AG10803 (cell line): ENCODE results near the gene CTNND2.
A peak's percentile ranks its signal among the peaks of the same experiment; 100 is the strongest.

Experiments used
- DNase-seq: peaks from one replicate; pipeline ENCODE4 v3.0.0; 2010; ENCODE audit warnings: low read depth
- H3K4me3 ChIP-seq: 2 replicates; pipeline ENCODE4 v1.5.1; 2011; ENCODE audit warnings: mild to moderate bottlenecking, low read length, control low read depth
- CTCF ChIP-seq: conservative IDR thresholded peaks from 2 replicates; pipeline ENCODE4 v1.5.1; 2011; ENCODE audit warnings: mild to moderate bottlenecking, low read length, control low read depth, inconsistent platforms

CTNND2 gene

GRCh38 chr5:11214864-11215644, 689.2 kb downstream of the CTNND2 start:
- TF ChIP-seq CTCF, result no peak
- H3K4me3 ChIP-seq, result no peak overlapping the region
- DNase-seq, result no peak

GRCh38 chr5:11212706-11213105, 691.5 kb downstream of the CTNND2 start:
- H3K4me3 ChIP-seq, result no peak overlapping the region
- no peak for DNase-seq
- no peak for TF ChIP-seq CTCF

GRCh38 chr5:11197726-11198125, 706.5 kb downstream of the CTNND2 start:
- TF ChIP-seq CTCF, result no peak
- H3K4me3 ChIP-seq, result no peak overlapping the region
- DNase-seq, result no peak

- no peak for TF ChIP-seq CTCF
- DNase-seq, result no peak
- H3K4me3 ChIP-seq, result no peak overlapping the region
These were observed 712.6 kb downstream of the CTNND2 start for GRCh38 chr5:11191673-11192072.

GRCh38 chr5:11182441-11183080, 721.7 kb downstream of the CTNND2 start:
- no peak overlapping the region for H3K4me3 ChIP-seq
- DNase-seq, result peak; percentile 50
- TF ChIP-seq CTCF, result peak; percentile 72

- H3K4me3 ChIP-seq, result no peak overlapping the region
- DNase-seq, result no peak
- TF ChIP-seq CTCF, result no peak
These were observed 722.3 kb downstream of the CTNND2 start for GRCh38 chr5:11181940-11182339.

- no peak for DNase-seq
- no peak overlapping the region for H3K4me3 ChIP-seq
- TF ChIP-seq CTCF, result no peak
These were observed 723.4 kb downstream of the CTNND2 start for GRCh38 chr5:11180890-11181289.
